ENCODE measurements around the gene SNTG2.
"Not testable (repeated sequence)": the region's sequence is repeated elsewhere in the genome, so short reads cannot be mapped to it uniquely, and the experiment has no call there.

DNA sequence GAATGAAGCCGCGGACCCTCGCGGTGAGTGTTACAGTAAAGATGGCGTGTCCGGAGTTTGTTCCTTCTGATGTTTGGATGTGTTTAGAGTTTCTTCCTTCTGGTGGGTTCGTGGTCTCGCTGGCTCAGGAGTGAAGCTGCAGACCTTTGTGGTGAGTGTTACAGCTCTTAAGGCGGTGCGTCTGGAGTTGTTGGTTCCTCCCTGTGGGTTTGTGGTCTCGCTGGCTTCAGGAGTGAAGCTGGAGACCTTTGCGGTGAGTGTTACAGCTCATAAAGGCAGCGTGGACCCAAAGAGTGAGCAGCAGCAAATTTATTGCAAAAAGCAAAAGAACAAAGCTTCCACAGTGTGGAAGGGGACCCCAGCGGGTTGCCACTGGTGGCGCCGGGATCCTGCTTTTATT, 183.2 kb downstream of the SNTG2 start:
- TF ChIP-seq, protein P1, sequence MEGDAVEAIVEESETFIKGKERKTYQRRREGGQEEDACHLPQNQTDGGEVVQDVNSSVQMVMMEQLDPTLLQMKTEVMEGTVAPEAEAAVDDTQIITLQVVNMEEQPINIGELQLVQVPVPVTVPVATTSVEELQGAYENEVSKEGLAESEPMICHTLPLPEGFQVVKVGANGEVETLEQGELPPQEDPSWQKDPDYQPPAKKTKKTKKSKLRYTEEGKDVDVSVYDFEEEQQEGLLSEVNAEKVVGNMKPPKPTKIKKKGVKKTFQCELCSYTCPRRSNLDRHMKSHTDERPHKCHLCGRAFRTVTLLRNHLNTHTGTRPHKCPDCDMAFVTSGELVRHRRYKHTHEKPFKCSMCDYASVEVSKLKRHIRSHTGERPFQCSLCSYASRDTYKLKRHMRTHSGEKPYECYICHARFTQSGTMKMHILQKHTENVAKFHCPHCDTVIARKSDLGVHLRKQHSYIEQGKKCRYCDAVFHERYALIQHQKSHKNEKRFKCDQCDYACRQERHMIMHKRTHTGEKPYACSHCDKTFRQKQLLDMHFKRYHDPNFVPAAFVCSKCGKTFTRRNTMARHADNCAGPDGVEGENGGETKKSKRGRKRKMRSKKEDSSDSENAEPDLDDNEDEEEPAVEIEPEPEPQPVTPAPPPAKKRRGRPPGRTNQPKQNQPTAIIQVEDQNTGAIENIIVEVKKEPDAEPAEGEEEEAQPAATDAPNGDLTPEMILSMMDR (IDR thresholded peaks at IDR 0.05): not testable (repeated sequence)
- not testable (repeated sequence) for TF ChIP-seq POLR2A (IDR thresholded peaks at IDR 0.05)
